H1 (cell line): ENCODE data around the gene UBASH3B. TPM values are rescaled to one million over a fixed set of nuclear protein-coding genes. Genes with fewer than 3 reads are reported as not detected.

ENCODE experiments used
- CTCF ChIA-PET: fragments of 300-600 bp; sonication (Branson Sonifier 250); formaldehyde crosslinking; loops from one replicate; lab custom pipeline; 2021; ENCODE audit not compliant: partially characterized antibody; lab: Charles Lee
- POLR2A ChIA-PET: fragments of 300-600 bp; sonication (Branson Sonifier 250); formaldehyde crosslinking; loops from one replicate; lab custom pipeline; 2021; ENCODE audit warnings: inconsistent platforms; ENCODE audit not compliant: partially characterized antibody; lab: Charles Lee
- DNase-seq, 2 experiments: peaks; one replicate each; pipeline versions ENCODE4 v3.0.0 to v3.0.0-alpha.2; 2010 to 2022; ENCODE audit warnings: low spot score in 2 of 2, low read depth in 1 of 2, mixed read lengths in 1 of 2
- FAIRE-seq: peaks from 2 replicates; lab custom pipeline; 2011; peaks lifted over from hg19 to GRCh38; lab: Jason Lieb, UNC
- H2AFZ ChIP-seq: 2 replicates; pipeline ENCODE4 v1.8.1; 2012; ENCODE audit warnings: low read length, inconsistent platforms
- H2AK5ac ChIP-seq: 2 replicates; pipeline ENCODE4 v1.6.1; 2013; ENCODE audit warnings: low read depth, low read length
- H2BK120ac ChIP-seq: replicated peaks from 2 replicates; pipeline ENCODE3; 2013; ENCODE audit warnings: low read depth, low read length, inconsistent platforms
- H2BK12ac ChIP-seq: 2 replicates; pipeline ENCODE4 v1.6.1; 2013; ENCODE audit warnings: low read depth, low read length
- H2BK15ac ChIP-seq: 2 replicates; pipeline ENCODE4 v1.6.1; 2013; ENCODE audit warnings: low read length
- H2BK20ac ChIP-seq: 2 replicates; pipeline ENCODE4 v1.6.1; 2013; ENCODE audit warnings: low read length
- H2BK5ac ChIP-seq: 2 replicates; pipeline ENCODE4 v1.6.1; 2013; ENCODE audit warnings: low read depth, low read length
- H3K14ac ChIP-seq: 2 replicates; pipeline ENCODE4 v1.6.1; 2013; ENCODE audit warnings: inconsistent platforms; ENCODE audit not compliant: insufficient read length
- H3K18ac ChIP-seq: 2 replicates; pipeline ENCODE4 v1.6.1; 2013; ENCODE audit warnings: low read length; ENCODE audit errors: extremely low read depth
- H3K23ac ChIP-seq: 2 replicates; pipeline ENCODE4 v1.6.1; 2013; ENCODE audit warnings: inconsistent platforms; ENCODE audit not compliant: insufficient read length
- H3K23me2 ChIP-seq: 2 replicates; pipeline ENCODE4 v1.6.1; 2013; ENCODE audit warnings: low read depth, low read length
- H3K27ac ChIP-seq: 2 replicates; pipeline ENCODE4 v1.6.1; 2011; ENCODE audit warnings: low read depth, low read length, inconsistent platforms
- H3K27me3 ChIP-seq, 4 experiments: replicated peaks in 1 of 4; 1 replicate in 1 of 4; 2 replicates in 3 of 4; pipeline versions ENCODE4 v1.6.1 to v1.8.1; 2011 to 2013; ENCODE audit warnings: low read length in 3 of 4, mild to moderate bottlenecking in 3 of 4, inconsistent platforms in 2 of 4, mixed read lengths in 2 of 4, moderate library complexity in 1 of 4; ENCODE audit not compliant: control insufficient read depth in 3 of 4, insufficient read depth in 3 of 4; ENCODE audit errors: extremely low read depth in 1 of 4
- H3K36me3 ChIP-seq, 4 experiments: 2 replicates each; pipeline versions ENCODE4 v1.6.1 to v1.8.1; 2011 to 2013; ENCODE audit warnings: mild to moderate bottlenecking in 4 of 4, low read length in 3 of 4, moderate library complexity in 2 of 4, control low read depth in 1 of 4, inconsistent platforms in 1 of 4; ENCODE audit not compliant: insufficient read depth in 4 of 4, control insufficient read depth in 2 of 4
- H3K4ac ChIP-seq: replicated peaks from 2 replicates; pipeline ENCODE3; 2013; ENCODE audit warnings: low read length, low read depth, mixed read lengths, inconsistent platforms; ENCODE audit not compliant: insufficient read length
- H3K4me1 ChIP-seq, 4 experiments: replicated peaks in 1 of 4; 1 replicate in 1 of 4; 2 replicates in 3 of 4; pipeline versions ENCODE4 v1.6.1 to v1.8.1; 2011 to 2013; ENCODE audit warnings: low read length in 3 of 4, inconsistent platforms in 2 of 4, mixed read lengths in 1 of 4; ENCODE audit not compliant: insufficient read depth in 4 of 4, control insufficient read depth in 3 of 4
- H3K4me2 ChIP-seq, 2 experiments: 2 replicates each; pipeline versions ENCODE4 v1.6.1 to v1.8.1; 2011 to 2013; ENCODE audit warnings: low read depth in 2 of 2, low read length in 2 of 2, control low read depth in 1 of 2, inconsistent platforms in 1 of 2, mild to moderate bottlenecking in 1 of 2; ENCODE audit not compliant: insufficient read depth in 1 of 2
- H3K4me3 ChIP-seq, 4 experiments: fragments of 200-600, 300-600 bp in 1 of 4; sonication (generic), shearing (Covaris generic), sonication (Bioruptor Twin) in 1 of 4; 2 replicates each; pipeline versions ENCODE4 v1.5.1 to v1.8.1; 2011 to 2016; ENCODE audit warnings: low read length in 4 of 4, low read depth in 3 of 4, control low read depth in 2 of 4, inconsistent platforms in 2 of 4, mild to moderate bottlenecking in 2 of 4, mixed read lengths in 1 of 4, moderate library complexity in 1 of 4; ENCODE audit not compliant: insufficient read depth in 2 of 4; ENCODE audit errors: extremely low read depth in 1 of 4
- H3K56ac ChIP-seq: replicated peaks from 2 replicates; pipeline ENCODE3; 2013; ENCODE audit warnings: low read depth, mild to moderate bottlenecking, mixed read lengths, low read length, inconsistent platforms; ENCODE audit not compliant: insufficient read length
- H3K79me1 ChIP-seq: 2 replicates; pipeline ENCODE4 v1.6.1; 2013; ENCODE audit warnings: low read depth, low read length, control low read depth
- H3K79me2 ChIP-seq, 2 experiments: 2 replicates each; pipeline versions ENCODE4 v1.6.1 to v1.8.1; 2012 to 2013; ENCODE audit warnings: low read length in 2 of 2, mild to moderate bottlenecking in 2 of 2, inconsistent platforms in 1 of 2; ENCODE audit not compliant: insufficient read depth in 2 of 2, control insufficient read depth in 1 of 2
- H3K9ac ChIP-seq, 4 experiments: replicated peaks in 1 of 4; 1 replicate in 1 of 4; 2 replicates in 3 of 4; pipeline versions ENCODE4 v1.6.1 to v1.8.1; 2011 to 2013; ENCODE audit warnings: low read depth in 3 of 4, low read length in 3 of 4, control low read depth in 2 of 4, mild to moderate bottlenecking in 2 of 4, moderate library complexity in 2 of 4, inconsistent platforms in 1 of 4; ENCODE audit errors: extremely low read depth in 1 of 4
- H3K9me3 ChIP-seq, 2 experiments: 2 replicates each; pipeline versions ENCODE4 v1.6.1 to v1.8.1; 2012 to 2013; ENCODE audit warnings: mild to moderate bottlenecking in 2 of 2, moderate library complexity in 2 of 2, control low read depth in 1 of 2, inconsistent platforms in 1 of 2, low read depth in 1 of 2, low read length in 1 of 2, mixed read lengths in 1 of 2; ENCODE audit not compliant: insufficient read depth in 2 of 2
- H4K20me1 ChIP-seq, 2 experiments: replicated peaks in 1 of 2; 2 replicates each; pipeline versions ENCODE3 to v1.8.1; 2011 to 2013; ENCODE audit warnings: inconsistent platforms in 2 of 2, low read length in 2 of 2, mild to moderate bottlenecking in 1 of 2; ENCODE audit not compliant: insufficient read depth in 2 of 2, control insufficient read depth in 1 of 2
- H4K5ac ChIP-seq: 2 replicates; pipeline ENCODE4 v1.6.1; 2013; ENCODE audit warnings: low read length, low read depth, mixed read lengths, inconsistent platforms; ENCODE audit not compliant: insufficient read length
- H4K8ac ChIP-seq: 2 replicates; pipeline ENCODE4 v1.8.0; 2013; ENCODE audit warnings: mild to moderate bottlenecking, moderate library complexity, low read length, inconsistent platforms; ENCODE audit not compliant: insufficient read depth; ENCODE audit errors: extremely low read depth
- H4K91ac ChIP-seq: replicated peaks from 2 replicates; pipeline ENCODE3; 2013; ENCODE audit warnings: low read length, mixed read lengths, inconsistent platforms; ENCODE audit not compliant: insufficient read length
- GTF2F1 ChIP-seq: IDR thresholded peaks from 2 replicates; pipeline ENCODE4 v1.6.1; 2012; ENCODE audit warnings: low read depth, low read length, improper control_type of control experiment, borderline replicate concordance
- JUND ChIP-seq: IDR thresholded peaks from 2 replicates; pipeline ENCODE4 v1.6.1; 2011; ENCODE audit warnings: mild to moderate bottlenecking, improper control_type of control experiment, low read length
- TAF1 ChIP-seq: IDR thresholded peaks from 2 replicates; pipeline ENCODE4 v1.6.1; 2011; ENCODE audit warnings: mild to moderate bottlenecking, low read depth, low read length
- WGBS, 2 experiments: shearing (Covaris generic) in 1 of 2; methylation state at CpG; one replicate each; pipeline versions ENCODE4 v1.1.6 to v1.1.7; 2013 to 2015; ENCODE audit warnings: low lambda C conversion rate in 2 of 2, mixed read lengths in 2 of 2, inconsistent platforms in 1 of 2, low coverage in 1 of 2, missing lambda C conversion rate in 1 of 2; ENCODE audit not compliant: insufficient replicate concordance in 2 of 2, insufficient coverage in 1 of 2, insufficient read length in 1 of 2; ENCODE audit errors: extremely low coverage in 1 of 2, missing lambda C conversion rate in 1 of 2; 5-methylcytosine and 5-hydroxymethylcytosine counted together
- polyA plus RNA-seq, 7 experiments: library from polyadenylated mRNA; depleted of rRNA in 3 of 7; stranded (reverse) in 5 of 7; unstranded in 2 of 7; fragments of >200 nt in 5 of 7; fragments of 200-250 nt in 2 of 7; gene quantifications; 1 replicate in 5 of 7; 2 replicates in 1 of 7; 4 replicates in 1 of 7; pipeline versions ENCODE4 v1.2.1 to v1.2.3, GENCODE V29; 2011 to 2013; ENCODE audit warnings: missing spikeins in 2 of 7, mixed read lengths in 2 of 7
- total RNA-seq: library from RNA; stranded (reverse); fragmentation: NEBNext Ultra II Directional; extraction: Animal tissue kit (Norgen Biotek cat#: 25700); gene quantifications from 2 replicates; pipeline ENCODE4 v1.2.1, GENCODE V29; 2021

Gene UBASH3B
- total and polyA plus RNA-seq, 2 of the 8 experiments (the other 6 are each of a cell fraction or from before 2014, with no cell fraction given): 7.5 to 9.5 TPM

DNA sequence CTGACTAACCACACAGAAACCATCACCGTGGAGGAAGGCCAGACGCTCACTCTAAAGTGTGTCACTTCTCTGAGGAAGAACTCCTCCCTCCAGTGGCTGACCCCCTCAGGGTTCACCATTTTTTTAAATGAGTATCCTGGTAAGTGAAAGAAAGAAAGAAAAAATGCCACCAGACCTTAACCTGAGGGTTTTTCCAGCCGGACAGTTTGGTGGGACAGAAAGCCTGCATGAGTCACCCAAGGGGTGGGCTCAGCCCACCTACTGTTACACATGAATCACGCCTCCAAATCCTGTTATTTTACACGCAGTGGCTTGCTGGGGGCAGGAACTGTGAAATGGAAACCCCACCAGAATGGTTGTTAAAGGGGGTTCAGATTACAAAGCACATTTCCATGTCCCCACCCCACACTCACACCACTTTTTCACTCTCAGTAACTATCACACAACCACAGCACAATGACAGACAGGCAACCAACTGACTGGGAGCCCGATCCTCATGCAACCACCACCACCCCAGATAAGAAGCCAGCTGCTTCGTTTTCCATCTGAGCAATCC lies 194.6 kb downstream of the UBASH3B start:
- no peak overlapping the region for H2AK5ac ChIP-seq
- no peak for FAIRE-seq
- no peaks in the 10 kb centered on the region for H3K79me2 ChIP-seq
- no peak overlapping the region for H3K14ac ChIP-seq
- H2BK12ac ChIP-seq: no peak overlapping the region
- no peak overlapping the region for H3K4ac ChIP-seq
- no peak for DNase-seq
- no peak overlapping the region for H2BK15ac ChIP-seq
- 0 out of 2 replicates have a peak overlapping the region, but pooled peaks have one; percentile 8 for H2BK5ac ChIP-seq
- H3K79me1 ChIP-seq: no peaks in the 10 kb centered on the region
- H3K27ac ChIP-seq: no peak overlapping the region
- no peak overlapping the region for H3K23ac ChIP-seq
- ChIA-PET CTCF (interaction anchor here (0.7 to 13.0 kb wide), 12 partner anchors 9 to 219 kb away, joined by 3 to 145 read pairs (median 18); no protein-coding TSS in a partner anchor), POLR2A (interaction anchor here (1.2 kb wide), 1 partner anchor 18 kb away, joined by 3 read pairs; no protein-coding TSS in a partner anchor)
- no peaks in the 10 kb centered on the region for H3K36me3 ChIP-seq
- no peak overlapping the region for H3K4me2 ChIP-seq
- H2BK20ac ChIP-seq: peak overlapping the region; percentile 24; the same call in 1 of the 2 replicates
- no peak overlapping the region for H4K5ac ChIP-seq
- peak overlapping the region; percentile 36; the same call in 1 of the 2 replicates for H2AFZ ChIP-seq
- no peak overlapping the region for H3K18ac ChIP-seq
- TF ChIP-seq GTF2F1 (no peak), TAF1 (no peak), JUND (0 out of 2 replicates have a peak, but pooled peaks have one; percentile 16)
- no peak overlapping the region for H3K4me3 ChIP-seq
- H3K56ac ChIP-seq: no peak overlapping the region
- H3K9me3 ChIP-seq: no peaks in the 10 kb centered on the region
- H3K27me3 ChIP-seq: no peaks in the 10 kb centered on the region
- no peaks in the 10 kb centered on the region; a peak in 3 of 7 replicates for H3K4me1 ChIP-seq
- 75% methylated on average over 7 of the region's 7 CpGs; no CpG with 5 or more reads in 1 of the 2 experiments for WGBS, 2 experiments
- H4K20me1 ChIP-seq: no peaks in the 10 kb centered on the region
- H3K9ac ChIP-seq: peak overlapping the region in 1 of 4 experiments; percentile 1; a peak in 1 of 7 replicates
- no peaks in the 10 kb centered on the region for H3K23me2 ChIP-seq
- no peak overlapping the region for H2BK120ac ChIP-seq
- H4K91ac ChIP-seq: no peak overlapping the region
- no peak overlapping the region for H4K8ac ChIP-seq
